Gastrocnemius medialis (tissue), 4 donors: ENCODE data around the gene PP2D1. TPM values are rescaled to one million over a fixed set of nuclear protein-coding genes. Genes with fewer than 3 reads are reported as not detected.

ENCODE experiments used
- ATAC-seq, 2 donors: fragments of 150-250 bp; one replicate each; pipeline ENCODE4 v1.9.1; 2016
- DNase-seq, 2 donors: peaks; one replicate each; pipeline ENCODE4 v3.0.0-alpha.2; 2019
- H3K27ac ChIP-seq, 4 donors: fragments of 200-600 bp; sonication (generic); 1 replicate in 1 of 4; 2 replicates in 3 of 4; pipeline ENCODE4 v1.5.1; 2016 to 2018; ENCODE audit warnings: mild to moderate bottlenecking in 2 of 4, moderate library complexity in 1 of 4
- H3K27me3 ChIP-seq, 3 donors: fragments of 200-600 bp; sonication (generic) in 2 of 3; 1 replicate in 1 of 3; 2 replicates in 2 of 3; pipeline versions ENCODE4 v1.5.1 to v1.6.0; 2016 to 2019; ENCODE audit warnings: mild to moderate bottlenecking in 1 of 3, moderate library complexity in 1 of 3
- H3K36me3 ChIP-seq, 2 donors: fragments of 200-600 bp; sonication (generic) in 1 of 2; one replicate each; pipeline ENCODE4 v1.5.1; 2017 to 2018
- H3K4me1 ChIP-seq, 2 donors: fragments of 200-600 bp; sonication (generic) in 1 of 2; one replicate each; pipeline ENCODE4 v1.5.1; 2016 to 2017; ENCODE audit warnings: mild to moderate bottlenecking in 2 of 2
- H3K4me3 ChIP-seq, 4 donors: fragments of 200-600 bp; sonication (generic) in 3 of 4; 1 replicate in 1 of 4; 2 replicates in 3 of 4; pipeline ENCODE4 v1.5.1; 2016 to 2019; ENCODE audit warnings: mild to moderate bottlenecking in 2 of 4
- H3K9me3 ChIP-seq, 3 donors: fragments of 200-600 bp; sonication (generic) in 2 of 3; 1 replicate in 1 of 3; 2 replicates in 2 of 3; pipeline ENCODE4 v1.5.1; 2016 to 2019
- CTCF ChIP-seq, 5 experiments: fragments of 450-650 bp in 3 of 5; fragments of 200-600 bp in 2 of 5; sonication (generic) in 2 of 5; IDR thresholded peaks in 4 of 5; conservative IDR thresholded peaks in 1 of 5; 1 replicate in 4 of 5; 2 replicates in 1 of 5; pipeline ENCODE4 v1.5.1; 2016 to 2019; ENCODE audit warnings: antibody characterized with exemption in 5 of 5, mild to moderate bottlenecking in 3 of 5, moderate library complexity in 3 of 5
- POLR2A ChIP-seq, 2 donors: fragments of 450-650 bp; IDR thresholded peaks; one replicate each; pipeline ENCODE4 v1.6.1; 2017; ENCODE audit warnings: antibody characterized with exemption in 2 of 2, mild to moderate bottlenecking in 2 of 2, moderate library complexity in 2 of 2
- in situ Hi-C, 4 donors: fragments of 200-750 bp; cut with MboI; loops; one replicate each; pipeline versions ENCODE4 v1.15.0 to v1.8.0; 2017; ENCODE audit warnings: low sequenced_read_pairs in 4 of 4
- intact Hi-C: fragments of 100-400 bp; cut with DNase I; formaldehyde crosslinking; loops from one replicate; pipeline ENCODE4 v1.15.1; 2023; ENCODE audit warnings: low total_unique reads
- total RNA-seq, 4 donors: library from RNA; depleted of rRNA; stranded (reverse); fragments of >200 nt; gene quantifications; one replicate each; pipeline versions ENCODE4 v1.1.0 to v1.2.3, GENCODE V29; 2016

PP2D1 gene
- total RNA-seq, 4 donors from 2014 or later, result not detected

DNA sequence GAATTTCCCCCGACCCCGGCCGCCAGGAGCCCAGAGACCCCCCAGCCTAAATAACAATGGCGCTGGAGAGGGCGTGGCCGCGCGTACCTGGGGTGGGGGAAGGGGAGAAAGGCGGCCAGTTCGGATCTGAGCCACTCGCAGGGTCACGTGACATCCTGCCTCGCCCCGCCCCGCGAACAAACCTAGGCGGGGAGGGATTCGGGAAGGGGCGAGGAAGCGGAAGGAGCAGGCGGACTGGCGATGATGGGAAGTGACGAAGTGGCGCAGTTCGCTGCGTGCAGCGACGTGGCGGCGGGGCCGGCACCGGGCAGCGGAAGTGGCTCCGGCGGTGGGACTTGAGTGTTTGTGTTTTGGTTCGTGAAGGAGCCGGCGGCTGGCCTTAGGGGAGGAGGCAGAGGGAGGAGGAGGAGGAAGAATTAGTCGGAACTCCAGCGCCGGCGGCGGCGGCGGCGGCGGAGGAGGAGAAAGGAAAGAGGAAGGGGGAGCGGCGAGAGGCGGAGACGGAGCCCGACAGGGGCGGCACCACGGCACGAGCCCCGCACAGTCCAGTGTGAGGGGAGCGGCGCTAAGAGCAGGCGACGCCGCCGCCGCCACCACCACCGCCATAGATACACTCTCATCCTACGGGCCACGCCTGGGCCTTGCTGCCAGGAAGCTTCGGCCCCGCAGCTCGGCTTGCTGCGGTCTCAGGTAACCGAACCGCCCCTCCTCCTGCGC lies 65.1 kb downstream of the PP2D1 start, which contains the start of gene RAB5A:
Gene RAB5A, plus strand, starts transcription at position 266 of the 717 bp plus-strand sequence. CDS start 3,802 bp downstream, outside the sequence.
- Histone ChIP-seq H3K9me3 (no peaks in the 10 kb centered on the region), H3K36me3 (peaks cover 0 to 11% of the 10 kb centered on the region in 2 donors), H3K27me3 (no peaks in the 10 kb centered on the region), H3K27ac (peak within 1 kb of the TSS; percentile 94 to 97 (median 96)), H3K4me3 (peak within 1 kb of the TSS; percentile 74 to 95 (median 84)), H3K4me1 (peaks cover 24 to 31% of the 10 kb centered on the region in 2 donors)
- in situ Hi-C loops (loop anchor here (5.0 to 25.0 kb wide), 5 partner anchors 88 to 240 kb away; partner anchors contain the start of genes SGO1 (in 3 of the 4) and KAT2B (in 1 of the 4)), intact Hi-C loops (loop anchor here (1.0 to 2.0 kb wide), 3 partner anchors 93 to 239 kb away; partner anchors contain the start of genes KAT2B and SGO1)
- peak; percentile 88 to 91 for TF ChIP-seq POLR2A (IDR thresholded peaks at IDR 0.05)
- TF ChIP-seq CTCF (IDR thresholded peaks at IDR 0.05 in 4 of 5, conservative IDR thresholded peaks at IDR 0.05 in 1 of 5), result peak in 3 of 5 experiments; percentile 11 to 47 (median 41)
- ATAC-seq (peak; percentile 97), DNase-seq (peak; percentile 97)

- Histone ChIP-seq H3K4me3 (peak overlapping the region; percentile 74 to 95 (median 84)), H3K9me3 (no peaks in the 10 kb centered on the region), H3K27ac (peak overlapping the region; percentile 94 to 97 (median 96)), H3K27me3 (no peaks in the 10 kb centered on the region), H3K4me1 (peaks cover 24 to 30% of the 10 kb centered on the region in 2 donors), H3K36me3 (peaks cover 0 to 6% of the 10 kb centered on the region in 2 donors)
- in situ Hi-C loops, result loop anchor here (5.0 to 25.0 kb wide), 5 partner anchors 89 to 241 kb away; partner anchors contain the start of genes SGO1 (in 3 of the 4) and KAT2B (in 1 of the 4)
- intact Hi-C loops, result loop anchor here (1.0 to 2.0 kb wide), 2 partner anchors 135 to 240 kb away; partner anchors contain the start of gene SGO1
- ATAC-seq (peak; percentile 2 to 18), DNase-seq (peak in 1 of 2 donors; percentile 15)
- no peak for TF ChIP-seq POLR2A (IDR thresholded peaks at IDR 0.05)
- TF ChIP-seq CTCF (IDR thresholded peaks at IDR 0.05 in 4 of 5, conservative IDR thresholded peaks at IDR 0.05 in 1 of 5), result no peak
Measured at GRCh38 chr3:19945969-19946831, 65.9 kb downstream of the PP2D1 start.

GRCh38 chr3:19945534-19945933 lies 66.5 kb downstream of the PP2D1 start:
- Histone ChIP-seq H3K27ac (no peak overlapping the region), H3K4me1 (peaks cover 24 to 30% of the 10 kb centered on the region in 2 donors), H3K27me3 (no peaks in the 10 kb centered on the region), H3K36me3 (no peaks in the 10 kb centered on the region), H3K9me3 (no peaks in the 10 kb centered on the region), H3K4me3 (peak overlapping the region in 1 of 4 donors; percentile 78)
- DNase-seq (no peak), ATAC-seq (no peak)
- in situ Hi-C loops (loop anchor here (5.0 to 25.0 kb wide), 5 partner anchors 89 to 242 kb away; partner anchors contain the start of genes SGO1 (in 3 of the 4) and KAT2B (in 1 of the 4)), intact Hi-C loops (no loop called here)
- TF ChIP-seq CTCF (IDR thresholded peaks at IDR 0.05 in 4 of 5, conservative IDR thresholded peaks at IDR 0.05 in 1 of 5), result no peak
- TF ChIP-seq POLR2A (IDR thresholded peaks at IDR 0.05), result no peak

GRCh38 chr3:19940643-19941042 lies 71.4 kb downstream of the PP2D1 start:
- Histone ChIP-seq H3K27ac (no peak overlapping the region), H3K9me3 (no peaks in the 10 kb centered on the region), H3K36me3 (no peaks in the 10 kb centered on the region), H3K27me3 (no peaks in the 10 kb centered on the region), H3K4me3 (no peak overlapping the region), H3K4me1 (no peaks in the 10 kb centered on the region)
- in situ Hi-C loops (loop anchor here in 3 of 4 donors (10.0 to 25.0 kb wide), 3 partner anchors 94 to 247 kb away; partner anchors contain the start of genes KAT2B (in 1 of the 3) and SGO1 (in 1 of the 3)), intact Hi-C loops (no loop called here)
- ATAC-seq (no peak), DNase-seq (no peak)
- no peak for TF ChIP-seq CTCF (IDR thresholded peaks at IDR 0.05 in 4 of 5, conservative IDR thresholded peaks at IDR 0.05 in 1 of 5)
- no peak for TF ChIP-seq POLR2A (IDR thresholded peaks at IDR 0.05)
